Measurements from ENCODE around the gene PARD3.
A peak's percentile ranks its signal among the peaks of the same experiment; 100 is the strongest.

The PARD3 gene

GRCh38 chr10:34292194-34292565 lies 522.9 kb downstream of the PARD3 start:
- ChIA-PET CTCF (interaction anchor here (0.7 kb wide), 1 partner anchor 956 kb away, joined by 3 read pairs; no protein-coding TSS in a partner anchor), POLR2A (ENCODE audit: low non-redundant PET) (no interaction called here)
- no peak for DNase-seq (ENCODE audit: low spot score)
- TF ChIP-seq CTCF (conservative IDR thresholded peaks at IDR 0.05; ENCODE audit: low read depth) = no peak
- no peak overlapping the region for H3K27ac ChIP-seq

- no peak overlapping the region for H3K27ac ChIP-seq
- DNase-seq (ENCODE audit: low spot score) = no peak
- CTCF ChIA-PET = interaction anchor here (0.7 kb wide), 1 partner anchor 955 kb away, joined by 3 read pairs; no protein-coding TSS in a partner anchor
- POLR2A ChIA-PET (ENCODE audit: low non-redundant PET) = no interaction called here
- no peak for TF ChIP-seq CTCF (conservative IDR thresholded peaks at IDR 0.05; ENCODE audit: low read depth)
Observed at GRCh38 chr10:34291466-34292193, 523.5 kb downstream of the PARD3 start.

GRCh38 chr10:34290412-34291081 lies 524.5 kb downstream of the PARD3 start:
- no peak for DNase-seq (ENCODE audit: low spot score)
- no peak overlapping the region for H3K27ac ChIP-seq
- TF ChIP-seq CTCF (conservative IDR thresholded peaks at IDR 0.05; ENCODE audit: low read depth) = no peak
- CTCF ChIA-PET = no interaction called here
- POLR2A ChIA-PET (ENCODE audit: low non-redundant PET) = no interaction called here

DNA sequence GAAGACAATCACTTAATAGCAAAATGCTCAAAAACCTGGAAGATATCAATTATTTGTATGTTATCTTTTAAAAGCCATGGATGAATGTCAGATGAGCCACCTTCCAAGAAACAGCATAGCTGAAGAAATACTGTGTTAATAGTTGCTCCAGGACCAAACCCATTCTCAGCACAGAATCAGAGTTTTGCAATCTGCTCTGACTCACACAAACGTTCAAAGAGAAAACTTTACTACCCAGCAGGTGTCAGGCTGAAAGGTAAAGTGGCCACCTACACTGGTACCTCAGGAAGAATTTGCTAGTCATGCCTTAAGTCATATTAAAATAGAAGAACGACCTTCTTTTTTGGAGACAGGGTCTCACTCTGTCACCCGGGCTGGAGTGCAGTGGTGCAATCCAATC lies 526.5 kb downstream of the PARD3 start:
- peak; percentile 43 for DNase-seq (ENCODE audit: low spot score)
- ChIA-PET POLR2A (ENCODE audit: low non-redundant PET) (no interaction called here), CTCF (interaction anchor here (0.5 to 1.0 kb wide), 2 partner anchors 306 to 350 kb away, joined by 3 to 5 read pairs; no protein-coding TSS in a partner anchor)
- no peak for TF ChIP-seq CTCF (conservative IDR thresholded peaks at IDR 0.05; ENCODE audit: low read depth)
- H3K27ac ChIP-seq = no peak overlapping the region; the same call in 1 of the 2 replicates

DNA sequence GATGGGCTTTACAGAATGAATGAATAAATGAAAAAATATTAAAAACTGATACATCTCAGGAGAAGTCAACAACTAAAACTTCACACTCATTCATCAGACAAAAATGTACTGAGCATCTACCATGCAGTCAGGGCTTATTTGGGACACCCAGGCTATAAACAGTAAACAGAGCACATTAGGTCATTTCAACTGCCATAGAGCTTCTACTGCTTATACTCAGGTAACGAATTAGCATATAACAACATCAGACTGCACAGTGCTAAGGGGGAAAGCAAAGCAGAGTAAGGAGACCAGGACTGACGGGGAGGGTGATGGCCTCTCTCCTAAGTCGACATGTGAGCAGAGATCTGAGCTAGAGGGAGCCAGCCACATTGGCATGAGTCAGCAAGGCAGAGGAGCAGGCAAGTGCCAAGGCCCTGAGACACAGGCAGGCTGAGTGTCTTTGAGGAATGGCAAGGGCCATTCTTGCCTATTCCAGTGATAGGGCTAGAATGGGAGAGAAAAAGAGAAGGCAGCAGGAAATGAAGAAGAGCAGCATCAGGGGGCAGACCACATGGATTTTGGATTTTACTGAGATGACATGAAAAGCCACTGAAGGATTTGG lies 528.9 kb downstream of the PARD3 start:
- POLR2A ChIA-PET (ENCODE audit: low non-redundant PET) = no interaction called here
- TF ChIP-seq CTCF (conservative IDR thresholded peaks at IDR 0.05; ENCODE audit: low read depth) = no peak
- no peak overlapping the region for H3K27ac ChIP-seq
- CTCF ChIA-PET = interaction anchor here (0.6 kb wide), 1 partner anchor 22 kb away, joined by 3 read pairs; no protein-coding TSS in a partner anchor
- no peak for DNase-seq (ENCODE audit: low spot score)

Measured in RWPE1 (cell line).